Upper lobe of left lung (tissue), 4 donors: Measurements from ENCODE around the gene DUSP8.

ENCODE experiments used
- CTCF ChIP-seq, 6 experiments: fragments of 450-650 bp in 4 of 6; fragments of 200-600 bp in 2 of 6; sonication (generic) in 2 of 6; IDR thresholded peaks; one replicate each; pipeline ENCODE4 v1.5.1; 2016 to 2019; ENCODE audit warnings: antibody characterized with exemption in 6 of 6
- EP300 ChIP-seq, 4 donors: sonication (generic); formaldehyde crosslinking; IDR thresholded peaks; one replicate each; pipeline ENCODE4 v1.5.1; 2017; ENCODE audit warnings: antibody characterized with exemption in 4 of 4, control low read depth in 2 of 4
- POLR2A ChIP-seq, 4 donors: fragments of 450-650 bp; IDR thresholded peaks; one replicate each; pipeline ENCODE4 v1.5.1; 2016 to 2017; ENCODE audit warnings: antibody characterized with exemption in 4 of 4, mild to moderate bottlenecking in 2 of 4
- POLR2AphosphoS5 ChIP-seq, 2 donors: sonication (generic); formaldehyde crosslinking; IDR thresholded peaks; one replicate each; pipeline ENCODE4 v1.5.1; 2017; ENCODE audit warnings: antibody characterized with exemption in 2 of 2

DNA sequence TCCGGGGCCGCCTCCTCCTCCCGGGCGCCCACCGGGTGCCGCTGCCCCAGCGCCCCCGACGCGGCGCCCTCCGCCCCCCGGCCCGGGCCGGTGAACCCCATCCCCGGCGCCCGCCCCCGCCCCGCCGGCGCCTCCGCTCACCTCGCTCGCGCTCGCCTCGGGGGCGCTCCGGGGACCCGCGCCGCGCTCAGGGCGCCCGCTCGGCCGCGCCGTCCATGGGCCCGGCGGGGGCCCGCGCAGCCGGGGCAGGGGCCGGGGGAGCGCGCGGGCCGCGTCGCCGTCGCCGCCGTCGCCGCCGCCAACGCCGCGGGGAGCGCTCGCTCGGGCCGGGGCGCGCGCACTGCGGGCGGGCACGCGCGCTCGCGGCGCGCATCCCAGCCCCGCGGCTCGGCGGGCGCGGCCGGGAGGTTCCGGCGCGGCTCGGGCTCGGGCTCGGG is 293 bp downstream of the DUSP8 start:
- TF ChIP-seq POLR2AphosphoS5 (IDR thresholded peaks at IDR 0.05) (no peak), POLR2A (IDR thresholded peaks at IDR 0.05) (no peak), CTCF (IDR thresholded peaks at IDR 0.05) (no peak), EP300 (IDR thresholded peaks at IDR 0.05) (no peak)
